Large intestine (tissue), 3 donors: ENCODE results near the gene AFAP1. TPM values are rescaled to one million over a fixed set of nuclear protein-coding genes. Genes with fewer than 3 reads are reported as not detected.

Source experiments
- DNase-seq, 2 donors: peaks; one replicate each; pipeline versions ENCODE4 v3.0.0 to v3.0.0-alpha.2; 2013
- H3K27ac ChIP-seq: one replicate; pipeline ENCODE4 v1.5.1; 2013; ENCODE audit warnings: low read length
- H3K27me3 ChIP-seq: 2 replicates; pipeline ENCODE4 v1.6.1; 2013; ENCODE audit warnings: low read length; ENCODE audit not compliant: control insufficient read depth, insufficient read depth
- H3K36me3 ChIP-seq: 2 replicates; pipeline ENCODE4 v1.6.1; 2013; ENCODE audit warnings: low read length; ENCODE audit not compliant: control insufficient read depth, insufficient read depth
- H3K4me1 ChIP-seq: one replicate; pipeline ENCODE4 v1.6.1; 2013; ENCODE audit warnings: low read length; ENCODE audit not compliant: control insufficient read depth, insufficient read depth
- H3K4me3 ChIP-seq: one replicate; pipeline ENCODE4 v1.5.1; 2013; ENCODE audit warnings: low read length
- H3K9me3 ChIP-seq: one replicate; pipeline ENCODE4 v1.6.1; 2013; ENCODE audit warnings: mild to moderate bottlenecking, low read depth, low read length, moderate library complexity; ENCODE audit not compliant: control insufficient read depth
- WGBS: methylation state at CpG from one replicate; pipeline ENCODE4 v1.1.5; 2013; ENCODE audit warnings: low lambda C conversion rate; ENCODE audit not compliant: insufficient coverage; 5-methylcytosine and 5-hydroxymethylcytosine counted together
- polyA plus RNA-seq: library from polyadenylated mRNA; unstranded; fragments of 120-200 nt; gene quantifications from one replicate; pipeline ENCODE4 v1.2.1, GENCODE V29; 2013

AFAP1 gene
- polyA plus RNA-seq, 1 donor = 19.3 TPM

GRCh38 chr4:7778510-7779431, 160.9 kb downstream of the AFAP1 start:
- no peak for DNase-seq
- WGBS = 83% methylated on average over 1 of the region's 24 CpGs
- Histone ChIP-seq H3K27me3 (no peaks in the 10 kb centered on the region), H3K4me1 (peaks cover 3% of the 10 kb centered on the region), H3K36me3 (peaks cover 61% of the 10 kb centered on the region), H3K27ac (peak overlapping the region; percentile 32), H3K4me3 (no peak overlapping the region), H3K9me3 (no peaks in the 10 kb centered on the region)

GRCh38 chr4:7777871-7778509, 161.7 kb downstream of the AFAP1 start:
- H3K27me3 ChIP-seq = no peaks in the 10 kb centered on the region
- H3K27ac ChIP-seq = peak overlapping the region; percentile 32
- H3K4me3 ChIP-seq = no peak overlapping the region
- no peak for DNase-seq
- H3K36me3 ChIP-seq = peaks cover 64% of the 10 kb centered on the region
- no peaks in the 10 kb centered on the region for H3K9me3 ChIP-seq
- no CpG with 5 or more reads among the region's 10 CpGs for WGBS
- peaks cover 9% of the 10 kb centered on the region for H3K4me1 ChIP-seq

GRCh38 chr4:7777017-7777710, 162.5 kb downstream of the AFAP1 start:
- Histone ChIP-seq H3K9me3 (no peaks in the 10 kb centered on the region), H3K27me3 (no peaks in the 10 kb centered on the region), H3K4me1 (peaks cover 17% of the 10 kb centered on the region), H3K4me3 (no peak overlapping the region), H3K27ac (no peak overlapping the region), H3K36me3 (peaks cover 71% of the 10 kb centered on the region)
- WGBS = no CpG with 5 or more reads among the region's 17 CpGs
- no peak for DNase-seq

GRCh38 chr4:7775396-7775795, 164.3 kb downstream of the AFAP1 start:
- Histone ChIP-seq H3K4me1 (peaks cover 29% of the 10 kb centered on the region), H3K27ac (no peak overlapping the region), H3K4me3 (no peak overlapping the region), H3K36me3 (peaks cover 71% of the 10 kb centered on the region), H3K27me3 (no peaks in the 10 kb centered on the region), H3K9me3 (no peaks in the 10 kb centered on the region)
- no peak for DNase-seq
- WGBS = 100% methylated on average over 2 of the region's 9 CpGs

GRCh38 chr4:7774301-7775294, 165.1 kb downstream of the AFAP1 start:
- H3K36me3 ChIP-seq = peaks cover 73% of the 10 kb centered on the region
- DNase-seq = no peak
- H3K4me3 ChIP-seq = no peak overlapping the region
- no peak overlapping the region for H3K27ac ChIP-seq
- WGBS = no CpG with 5 or more reads among the region's 22 CpGs
- H3K4me1 ChIP-seq = peaks cover 29% of the 10 kb centered on the region
- no peaks in the 10 kb centered on the region for H3K9me3 ChIP-seq
- no peaks in the 10 kb centered on the region for H3K27me3 ChIP-seq

- no CpG with 5 or more reads among the region's 24 CpGs for WGBS
- peak overlapping the region; percentile 39 for H3K27ac ChIP-seq
- H3K4me3 ChIP-seq = no peak overlapping the region
- H3K36me3 ChIP-seq = peaks cover 81% of the 10 kb centered on the region
- H3K9me3 ChIP-seq = no peaks in the 10 kb centered on the region
- DNase-seq = peak in 1 of 2 donors; percentile 73
- no peaks in the 10 kb centered on the region for H3K27me3 ChIP-seq
- peaks cover 29% of the 10 kb centered on the region for H3K4me1 ChIP-seq
These were observed 166.1 kb downstream of the AFAP1 start for GRCh38 chr4:7773401-7774180.

GRCh38 chr4:7772711-7773385, 166.8 kb downstream of the AFAP1 start:
- Histone ChIP-seq H3K27ac (peak overlapping the region; percentile 39), H3K27me3 (no peaks in the 10 kb centered on the region), H3K9me3 (no peaks in the 10 kb centered on the region), H3K4me3 (no peak overlapping the region), H3K4me1 (peaks cover 29% of the 10 kb centered on the region), H3K36me3 (peaks cover 81% of the 10 kb centered on the region)
- peak; percentile 35 to 63 for DNase-seq
- no CpG with 5 or more reads among the region's 31 CpGs for WGBS

GRCh38 chr4:7771541-7772507, 167.8 kb downstream of the AFAP1 start:
- H3K9me3 ChIP-seq = no peaks in the 10 kb centered on the region
- H3K36me3 ChIP-seq = peaks cover 81% of the 10 kb centered on the region
- H3K4me3 ChIP-seq = no peak overlapping the region
- peak overlapping the region; percentile 39 for H3K27ac ChIP-seq
- peaks cover 29% of the 10 kb centered on the region for H3K4me1 ChIP-seq
- DNase-seq = peak; percentile 82 to 91
- H3K27me3 ChIP-seq = no peaks in the 10 kb centered on the region
- WGBS = 0% methylated on average over 2 of the region's 26 CpGs
